CD8-positive, alpha-beta memory T cell (primary cell): ENCODE measurements around the gene ADAM22. TPM values are rescaled to one million over a fixed set of nuclear protein-coding genes. Genes with fewer than 3 reads are reported as not detected.
A peak's percentile ranks its signal among the peaks of the same experiment; 100 is the strongest.
"Not testable (repeated sequence)": the region's sequence is repeated elsewhere in the genome, so short reads cannot be mapped to it uniquely, and the experiment has no call there.

Experiments used
- CTCF ChIA-PET: fragments of 350-600 bp; sonication (Branson Sonifier 250); formaldehyde crosslinking; loops from one replicate; lab custom pipeline; 2021; ENCODE audit warnings: antibody characterized with exemption; lab: Charles Lee
- POLR2A ChIA-PET: fragments of 350-600 bp; sonication (Branson Sonifier 250); formaldehyde crosslinking; loops from one replicate; lab custom pipeline; 2021; ENCODE audit warnings: antibody characterized with exemption; lab: Charles Lee
- DNase-seq, 5 donors: peaks; one replicate each; pipeline versions ENCODE4 v3.0.0 to v3.0.0-alpha.2; 2020 to 2022; ENCODE audit warnings: mixed read lengths in 1 of 5
- H3K27ac ChIP-seq: one replicate; pipeline ENCODE4 v1.7.0; 2013; ENCODE audit warnings: low read depth, mild to moderate bottlenecking, low read length, moderate library complexity
- H3K27me3 ChIP-seq: 2 replicates; pipeline ENCODE4 v1.7.0; 2013; ENCODE audit warnings: low read length, mild to moderate bottlenecking; ENCODE audit not compliant: insufficient read depth, poor library complexity, severe bottlenecking
- H3K36me3 ChIP-seq: 2 replicates; pipeline ENCODE4 v1.7.0; 2013; ENCODE audit warnings: mild to moderate bottlenecking, low read length, moderate library complexity; ENCODE audit not compliant: insufficient read depth
- H3K4me1 ChIP-seq: 2 replicates; pipeline ENCODE4 v1.7.0; 2013; ENCODE audit warnings: mild to moderate bottlenecking, low read length, moderate library complexity; ENCODE audit not compliant: insufficient read depth
- H3K4me3 ChIP-seq: 2 replicates; pipeline ENCODE4 v1.7.0; 2013; ENCODE audit warnings: mild to moderate bottlenecking, low read length
- H3K9me3 ChIP-seq: 2 replicates; pipeline ENCODE4 v1.7.0; 2013; ENCODE audit warnings: mild to moderate bottlenecking, low read length
- H3K27ac Mint-ChIP-seq, 8 donors: one replicate each; pipeline ENCODE4 v1.8.0; 2020 to 2021; ENCODE audit warnings: mixed read lengths in 8 of 8, mild to moderate bottlenecking in 6 of 8, inconsistent platforms in 3 of 8, moderate library complexity in 3 of 8
- H3K27me3 Mint-ChIP-seq, 2 donors: one replicate each; pipeline ENCODE4 v1.8.0; 2020 to 2021; ENCODE audit warnings: mixed read lengths in 2 of 2, mild to moderate bottlenecking in 1 of 2, moderate library complexity in 1 of 2
- H3K36me3 Mint-ChIP-seq, 3 donors: one replicate each; pipeline ENCODE4 v1.8.0; 2020 to 2021; ENCODE audit warnings: mixed read lengths in 3 of 3, inconsistent platforms in 1 of 3, mild to moderate bottlenecking in 1 of 3
- H3K4me1 Mint-ChIP-seq, 3 donors: one replicate each; pipeline ENCODE4 v1.8.0; 2020 to 2021; ENCODE audit warnings: mixed read lengths in 3 of 3, inconsistent platforms in 1 of 3, mild to moderate bottlenecking in 1 of 3
- H3K4me3 Mint-ChIP-seq, 7 donors: one replicate each; pipeline ENCODE4 v1.8.0; 2020 to 2021; ENCODE audit warnings: mixed read lengths in 7 of 7, mild to moderate bottlenecking in 6 of 7, moderate library complexity in 4 of 7, inconsistent platforms in 2 of 7
- H3K9me3 Mint-ChIP-seq, 5 donors: one replicate each; pipeline ENCODE4 v1.8.0; 2020 to 2022; ENCODE audit warnings: mixed read lengths in 5 of 5, mild to moderate bottlenecking in 3 of 5, moderate library complexity in 2 of 5, inconsistent platforms in 1 of 5
- polyA plus RNA-seq: library from polyadenylated mRNA; unstranded; fragments of 300-500 nt; fragmentation: Illumina TruSeq; gene quantifications from one replicate; pipeline ENCODE4 v1.2.3, GENCODE V29; 2021
- total RNA-seq, 2 experiments: library from RNA; stranded (reverse); gene quantifications; one replicate each; pipeline ENCODE4 v1.2.3, GENCODE V29; 2021

ADAM22 gene, protein sequence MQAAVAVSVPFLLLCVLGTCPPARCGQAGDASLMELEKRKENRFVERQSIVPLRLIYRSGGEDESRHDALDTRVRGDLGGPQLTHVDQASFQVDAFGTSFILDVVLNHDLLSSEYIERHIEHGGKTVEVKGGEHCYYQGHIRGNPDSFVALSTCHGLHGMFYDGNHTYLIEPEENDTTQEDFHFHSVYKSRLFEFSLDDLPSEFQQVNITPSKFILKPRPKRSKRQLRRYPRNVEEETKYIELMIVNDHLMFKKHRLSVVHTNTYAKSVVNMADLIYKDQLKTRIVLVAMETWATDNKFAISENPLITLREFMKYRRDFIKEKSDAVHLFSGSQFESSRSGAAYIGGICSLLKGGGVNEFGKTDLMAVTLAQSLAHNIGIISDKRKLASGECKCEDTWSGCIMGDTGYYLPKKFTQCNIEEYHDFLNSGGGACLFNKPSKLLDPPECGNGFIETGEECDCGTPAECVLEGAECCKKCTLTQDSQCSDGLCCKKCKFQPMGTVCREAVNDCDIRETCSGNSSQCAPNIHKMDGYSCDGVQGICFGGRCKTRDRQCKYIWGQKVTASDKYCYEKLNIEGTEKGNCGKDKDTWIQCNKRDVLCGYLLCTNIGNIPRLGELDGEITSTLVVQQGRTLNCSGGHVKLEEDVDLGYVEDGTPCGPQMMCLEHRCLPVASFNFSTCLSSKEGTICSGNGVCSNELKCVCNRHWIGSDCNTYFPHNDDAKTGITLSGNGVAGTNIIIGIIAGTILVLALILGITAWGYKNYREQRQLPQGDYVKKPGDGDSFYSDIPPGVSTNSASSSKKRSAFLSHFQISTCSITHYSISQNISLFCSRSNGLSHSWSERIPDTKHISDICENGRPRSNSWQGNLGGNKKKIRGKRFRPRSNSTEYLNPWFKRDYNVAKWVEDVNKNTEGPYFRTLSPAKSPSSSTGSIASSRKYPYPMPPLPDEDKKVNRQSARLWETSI
- total RNA-seq (1 to 10 TPM; 4.3 to 4.7 TPM), polyA plus RNA-seq (2.3 TPM)

- H3K4me3 ChIP-seq: peak within 1 kb of the TSS; percentile 69
- DNase-seq: peak; percentile 75 to 92 (median 83)
- H3K36me3 ChIP-seq: no peaks in the 10 kb centered on the region
- H3K4me1 ChIP-seq: peaks cover 6% of the 10 kb centered on the region
- H3K9me3 Mint-ChIP-seq: no peaks in the 10 kb centered on the region
- H3K4me3 Mint-ChIP-seq: peak within 1 kb of the TSS; percentile 88 to 95 (median 93)
- H3K27me3 ChIP-seq: no peaks in the 10 kb centered on the region
- peak within 1 kb of the TSS; percentile 38 for H3K27ac ChIP-seq
- peaks cover 0 to 3% of the 10 kb centered on the region in 2 donors for H3K27me3 Mint-ChIP-seq
- peak within 1 kb of the TSS; percentile 61 to 89 (median 79) for H3K27ac Mint-ChIP-seq
- ChIA-PET CTCF (interaction anchor here (0.7 to 1.9 kb wide), 9 partner anchors 9 to 287 kb away, joined by 3 to 8 read pairs (median 3); partner anchors contain the start of genes DBF4 and SLC25A40), POLR2A (interaction anchor here (0.6 to 1.5 kb wide), 4 partner anchors 15 to 328 kb away, joined by 3 to 14 read pairs (median 4); partner anchors contain the start of genes DBF4 and SLC25A40)
- peaks cover 9 to 22% (median 13%) of the 10 kb centered on the region in 3 donors for H3K4me1 Mint-ChIP-seq
- H3K36me3 Mint-ChIP-seq: peaks cover 3 to 15% (median 3%) of the 10 kb centered on the region in 3 donors
- no peaks in the 10 kb centered on the region for H3K9me3 ChIP-seq
Measured at GRCh38 chr7:87933953-87934698, at the start of gene ADAM22. ADAM22 (plus strand) TSS chr7:87934251; CDS start chr7:87934466, 215 bp downstream.

- Histone ChIP-seq H3K27me3 (no peaks in the 10 kb centered on the region), H3K36me3 (peaks cover 12% of the 10 kb centered on the region), H3K4me1 (no peaks in the 10 kb centered on the region), H3K27ac (no peak overlapping the region), H3K9me3 (no peaks in the 10 kb centered on the region), H3K4me3 (no peak overlapping the region)
- no peak for DNase-seq
- Mint-ChIP-seq H3K4me1 (peaks cover 10 to 43% (median 27%) of the 10 kb centered on the region in 3 donors), H3K27ac (no peak overlapping the region), H3K36me3 (peaks cover 0 to 66% (median 9%) of the 10 kb centered on the region in 3 donors), H3K4me3 (no peak overlapping the region), H3K9me3 (no peaks in the 10 kb centered on the region), H3K27me3 (no peaks in the 10 kb centered on the region)
- ChIA-PET CTCF (interaction anchor here (3.7 kb wide), 1 partner anchor 88 kb away, joined by 18 read pairs; no protein-coding TSS in a partner anchor), POLR2A (no interaction called here)
Measured at GRCh38 chr7:87885018-87885417, 49.0 kb upstream of the ADAM22 start.

- no peaks in the 10 kb centered on the region for H3K27me3 Mint-ChIP-seq
- H3K4me3 Mint-ChIP-seq: no peak overlapping the region
- ChIA-PET CTCF (interaction anchor here (0.9 to 3.7 kb wide), 9 partner anchors 16 to 471 kb away, joined by 3 to 18 read pairs (median 3); no protein-coding TSS in a partner anchor), POLR2A (interaction anchor here (0.7 kb wide), 1 partner anchor 36 kb away, joined by 3 read pairs; no protein-coding TSS in a partner anchor)
- Histone ChIP-seq H3K9me3 (no peaks in the 10 kb centered on the region), H3K36me3 (peaks cover 12% of the 10 kb centered on the region), H3K4me3 (no peak overlapping the region), H3K27me3 (no peaks in the 10 kb centered on the region), H3K27ac (no peak overlapping the region), H3K4me1 (no peaks in the 10 kb centered on the region)
- H3K4me1 Mint-ChIP-seq: peaks cover 5 to 30% (median 24%) of the 10 kb centered on the region in 3 donors
- DNase-seq: peak in 2 of 5 donors; percentile 39 to 43
- H3K36me3 Mint-ChIP-seq: peaks cover 0 to 66% (median 7%) of the 10 kb centered on the region in 3 donors
- no peak overlapping the region for H3K27ac Mint-ChIP-seq
- no peaks in the 10 kb centered on the region for H3K9me3 Mint-ChIP-seq
Measured at GRCh38 chr7:87886875-87887274, 47.2 kb upstream of the ADAM22 start.

DNA sequence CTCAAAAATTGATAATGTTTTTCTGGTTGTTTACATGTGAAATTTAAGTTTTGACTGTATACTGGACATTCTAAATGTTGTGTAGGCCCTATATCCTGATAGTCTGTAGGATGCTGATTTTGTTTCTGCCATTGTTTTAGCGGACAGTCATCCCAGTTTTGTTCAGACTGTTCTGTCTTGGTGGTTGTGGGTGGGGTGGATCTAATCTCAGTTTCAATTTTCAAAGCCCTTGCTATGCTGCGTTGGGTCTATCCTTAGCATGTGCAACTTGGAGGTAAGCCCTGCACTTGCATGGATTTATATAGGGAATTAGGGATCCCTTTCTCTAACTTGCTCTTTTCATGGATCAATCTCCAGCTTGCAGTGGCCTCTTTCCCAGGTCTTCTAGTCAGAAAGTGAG, 38.7 kb upstream of the ADAM22 start:
- ChIA-PET POLR2A (no interaction called here), CTCF (no interaction called here)
- Mint-ChIP-seq H3K36me3 (peaks cover 4 to 75% (median 22%) of the 10 kb centered on the region in 3 donors), H3K9me3 (no peaks in the 10 kb centered on the region), H3K27ac (peak overlapping the region in 1 of 8 donors; percentile 58), H3K4me3 (no peak overlapping the region), H3K27me3 (no peaks in the 10 kb centered on the region), H3K4me1 (peaks cover 2 to 18% (median 12%) of the 10 kb centered on the region in 3 donors)
- Histone ChIP-seq H3K27me3 (no peaks in the 10 kb centered on the region), H3K36me3 (no peaks in the 10 kb centered on the region), H3K27ac (no peak overlapping the region), H3K4me1 (no peaks in the 10 kb centered on the region), H3K4me3 (no peak overlapping the region), H3K9me3 (no peaks in the 10 kb centered on the region)
- no peak for DNase-seq

- no peak overlapping the region for H3K4me3 Mint-ChIP-seq
- H3K9me3 Mint-ChIP-seq: no peaks in the 10 kb centered on the region
- H3K36me3 Mint-ChIP-seq: peaks cover 4 to 82% (median 33%) of the 10 kb centered on the region in 3 donors
- Histone ChIP-seq H3K4me1 (no peaks in the 10 kb centered on the region), H3K9me3 (no peaks in the 10 kb centered on the region), H3K4me3 (no peak overlapping the region), H3K36me3 (peaks cover 6% of the 10 kb centered on the region), H3K27me3 (no peaks in the 10 kb centered on the region), H3K27ac (no peak overlapping the region)
- no peak for DNase-seq
- H3K4me1 Mint-ChIP-seq: peaks cover 2 to 7% (median 7%) of the 10 kb centered on the region in 3 donors
- no peak overlapping the region for H3K27ac Mint-ChIP-seq
- H3K27me3 Mint-ChIP-seq: no peaks in the 10 kb centered on the region
- CTCF ChIA-PET: no interaction called here
- POLR2A ChIA-PET: no interaction called here
Measured at GRCh38 chr7:87899255-87899654, 34.8 kb upstream of the ADAM22 start.

DNA sequence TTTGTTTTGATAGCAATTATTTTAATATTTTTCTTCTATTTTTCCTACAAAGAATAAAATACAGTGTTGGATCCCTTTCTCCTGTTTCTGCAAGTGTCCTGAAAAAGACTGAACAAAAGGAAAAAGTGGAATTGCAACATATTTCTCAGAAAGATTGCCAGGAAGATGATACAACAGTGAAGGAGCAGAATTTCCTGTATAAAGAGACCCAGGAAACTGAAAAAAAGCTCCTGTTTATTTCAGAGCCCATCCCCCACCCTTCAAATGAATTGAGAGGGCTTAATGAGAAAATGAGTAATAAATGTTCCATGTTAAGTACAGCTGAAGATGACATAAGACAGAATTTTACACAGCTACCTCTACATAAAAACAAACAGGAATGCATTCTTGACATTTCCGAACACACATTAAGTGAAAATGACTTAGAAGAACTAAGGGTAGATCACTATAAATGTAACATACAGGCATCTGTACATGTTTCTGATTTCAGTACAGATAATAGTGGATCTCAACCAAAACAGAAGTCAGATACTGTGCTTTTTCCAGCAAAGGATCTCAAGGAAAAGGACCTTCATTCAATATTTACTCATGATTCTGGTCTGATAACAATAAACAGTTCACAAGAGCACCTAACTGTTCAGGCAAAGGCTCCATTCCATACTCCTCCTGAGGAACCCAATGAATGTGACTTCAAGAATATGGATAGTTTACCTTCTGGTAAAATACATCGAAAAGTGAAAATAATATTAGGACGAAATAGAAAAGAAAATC, 26.7 kb upstream of the ADAM22 start:
- peak overlapping the region in 5 of 8 donors; percentile 15 to 62 (median 27) for H3K27ac Mint-ChIP-seq
- H3K36me3 ChIP-seq, CTCF ChIA-PET, H3K4me1 Mint-ChIP-seq, H3K4me1 ChIP-seq, H3K27me3 ChIP-seq, H3K27ac ChIP-seq, DNase-seq, H3K4me3 Mint-ChIP-seq, POLR2A ChIA-PET, H3K4me3 ChIP-seq, H3K27me3 Mint-ChIP-seq, H3K9me3 ChIP-seq, H3K9me3 Mint-ChIP-seq: not testable (repeated sequence)
- H3K36me3 Mint-ChIP-seq: peaks cover 0 to 40% (median 12%) of the 10 kb centered on the region in 3 donors

GRCh38 chr7:87908814-87909213, 25.2 kb upstream of the ADAM22 start:
- H3K9me3 ChIP-seq, POLR2A ChIA-PET, H3K4me1 Mint-ChIP-seq, CTCF ChIA-PET, H3K4me3 Mint-ChIP-seq, H3K27ac ChIP-seq, H3K27me3 Mint-ChIP-seq, H3K4me1 ChIP-seq, H3K27ac Mint-ChIP-seq, H3K27me3 ChIP-seq, H3K36me3 ChIP-seq, H3K4me3 ChIP-seq, H3K9me3 Mint-ChIP-seq, DNase-seq: not testable (repeated sequence)
- H3K36me3 Mint-ChIP-seq: peaks cover 0 to 29% (median 9%) of the 10 kb centered on the region in 3 donors
